ENCODE data around the gene OR2A14.
"Not testable (repeated sequence)": the region's sequence is repeated elsewhere in the genome, so short reads cannot be mapped to it uniquely, and the experiment has no call there.

The OR2A14 gene

DNA sequence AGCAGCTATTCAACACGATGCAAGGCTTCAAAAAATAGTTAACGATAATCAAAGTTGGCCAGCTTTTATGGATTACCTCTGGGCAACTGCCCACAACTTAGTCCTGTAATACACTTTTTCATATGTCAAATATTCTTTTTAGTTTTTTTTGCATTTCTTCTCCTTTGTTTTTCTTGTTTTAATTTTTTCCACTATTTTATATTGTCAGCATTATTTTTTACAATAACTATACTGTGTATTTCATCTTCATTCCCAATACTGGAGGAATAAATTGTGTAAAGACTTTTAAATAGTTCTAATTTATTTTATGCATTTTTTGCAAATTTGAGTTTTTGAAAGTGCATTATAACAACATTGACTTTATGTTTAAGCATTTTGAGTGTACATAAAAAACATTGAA, 41.8 kb downstream of the OR2A14 start:
- DNase-seq, result no peak

DNA sequence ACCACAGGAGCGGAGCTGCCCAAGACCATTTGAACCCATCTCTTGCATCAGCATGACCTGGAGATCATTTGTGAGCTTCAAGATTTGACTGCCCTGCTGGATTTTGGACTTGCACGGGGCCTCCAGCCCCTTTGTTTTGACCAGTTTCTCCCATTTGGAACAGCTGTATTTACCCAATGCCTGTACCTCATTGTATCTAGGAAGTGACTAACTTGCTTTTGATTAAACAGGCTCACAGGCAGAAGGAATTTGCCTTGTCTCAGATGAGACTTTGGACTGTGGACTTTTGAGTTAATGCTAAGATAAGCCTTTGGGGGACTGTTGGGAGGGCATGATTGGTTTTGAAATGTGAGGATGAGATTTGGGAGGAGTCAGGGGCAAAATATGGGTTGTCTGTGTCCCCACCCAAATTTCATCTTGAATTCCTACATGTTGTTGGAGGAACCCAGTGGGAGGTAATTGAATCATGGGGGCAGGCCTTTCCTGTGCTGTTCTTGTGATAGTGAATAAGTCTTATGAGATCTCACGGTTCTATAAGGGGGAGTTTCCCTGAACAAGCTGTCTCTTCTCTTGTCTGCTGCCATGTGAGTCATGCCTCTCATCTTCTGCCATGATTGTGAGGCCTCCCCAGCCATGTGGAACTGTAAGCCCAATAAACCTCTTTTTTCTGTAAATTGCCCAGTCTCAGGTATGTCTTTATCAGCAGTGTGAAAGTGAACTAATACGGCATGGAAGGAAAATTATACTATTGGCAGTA, 48.8 kb downstream of the OR2A14 start:
- DNase-seq, result not testable (repeated sequence)

- DNase-seq, result no peak
Observed at GRCh38 chr7:144174613-144175012, 51.6 kb downstream of the OR2A14 start.

GRCh38 chr7:144178380-144179164, 55.6 kb downstream of the OR2A14 start:
- not testable (repeated sequence) for DNase-seq

GRCh38 chr7:144179165-144179479, 56.1 kb downstream of the OR2A14 start:
- not testable (repeated sequence) for DNase-seq
